H1 (cell line): ENCODE data around the gene MSANTD7. TPM values are rescaled to one million over a fixed set of nuclear protein-coding genes. Genes with fewer than 3 reads are reported as not detected.

Source experiments
- CTCF ChIA-PET: fragments of 300-600 bp; sonication (Branson Sonifier 250); formaldehyde crosslinking; loops from one replicate; lab custom pipeline; 2021; ENCODE audit not compliant: partially characterized antibody; lab: Charles Lee
- POLR2A ChIA-PET: fragments of 300-600 bp; sonication (Branson Sonifier 250); formaldehyde crosslinking; loops from one replicate; lab custom pipeline; 2021; ENCODE audit warnings: inconsistent platforms; ENCODE audit not compliant: partially characterized antibody; lab: Charles Lee
- DNase-seq, 2 experiments: peaks; one replicate each; pipeline versions ENCODE4 v3.0.0 to v3.0.0-alpha.2; 2010 to 2022; ENCODE audit warnings: low spot score in 2 of 2, low read depth in 1 of 2, mixed read lengths in 1 of 2
- FAIRE-seq: peaks from 2 replicates; lab custom pipeline; 2011; peaks lifted over from hg19 to GRCh38; lab: Jason Lieb, UNC
- H2AFZ ChIP-seq: 2 replicates; pipeline ENCODE4 v1.8.1; 2012; ENCODE audit warnings: low read length, inconsistent platforms
- H2AK5ac ChIP-seq: 2 replicates; pipeline ENCODE4 v1.6.1; 2013; ENCODE audit warnings: low read depth, low read length
- H2BK120ac ChIP-seq: replicated peaks from 2 replicates; pipeline ENCODE3; 2013; ENCODE audit warnings: low read depth, low read length, inconsistent platforms
- H2BK12ac ChIP-seq: 2 replicates; pipeline ENCODE4 v1.6.1; 2013; ENCODE audit warnings: low read depth, low read length
- H2BK15ac ChIP-seq: 2 replicates; pipeline ENCODE4 v1.6.1; 2013; ENCODE audit warnings: low read length
- H2BK20ac ChIP-seq: 2 replicates; pipeline ENCODE4 v1.6.1; 2013; ENCODE audit warnings: low read length
- H2BK5ac ChIP-seq: 2 replicates; pipeline ENCODE4 v1.6.1; 2013; ENCODE audit warnings: low read depth, low read length
- H3K14ac ChIP-seq: 2 replicates; pipeline ENCODE4 v1.6.1; 2013; ENCODE audit warnings: inconsistent platforms; ENCODE audit not compliant: insufficient read length
- H3K18ac ChIP-seq: 2 replicates; pipeline ENCODE4 v1.6.1; 2013; ENCODE audit warnings: low read length; ENCODE audit errors: extremely low read depth
- H3K23ac ChIP-seq: 2 replicates; pipeline ENCODE4 v1.6.1; 2013; ENCODE audit warnings: inconsistent platforms; ENCODE audit not compliant: insufficient read length
- H3K23me2 ChIP-seq: 2 replicates; pipeline ENCODE4 v1.6.1; 2013; ENCODE audit warnings: low read depth, low read length
- H3K27ac ChIP-seq: 2 replicates; pipeline ENCODE4 v1.6.1; 2011; ENCODE audit warnings: low read depth, low read length, inconsistent platforms
- H3K27me3 ChIP-seq, 4 experiments: replicated peaks in 1 of 4; 1 replicate in 1 of 4; 2 replicates in 3 of 4; pipeline versions ENCODE4 v1.6.1 to v1.8.1; 2011 to 2013; ENCODE audit warnings: low read length in 3 of 4, mild to moderate bottlenecking in 3 of 4, inconsistent platforms in 2 of 4, mixed read lengths in 2 of 4, moderate library complexity in 1 of 4; ENCODE audit not compliant: control insufficient read depth in 3 of 4, insufficient read depth in 3 of 4; ENCODE audit errors: extremely low read depth in 1 of 4
- H3K36me3 ChIP-seq, 4 experiments: 2 replicates each; pipeline versions ENCODE4 v1.6.1 to v1.8.1; 2011 to 2013; ENCODE audit warnings: mild to moderate bottlenecking in 4 of 4, low read length in 3 of 4, moderate library complexity in 2 of 4, control low read depth in 1 of 4, inconsistent platforms in 1 of 4; ENCODE audit not compliant: insufficient read depth in 4 of 4, control insufficient read depth in 2 of 4
- H3K4ac ChIP-seq: replicated peaks from 2 replicates; pipeline ENCODE3; 2013; ENCODE audit warnings: low read length, low read depth, mixed read lengths, inconsistent platforms; ENCODE audit not compliant: insufficient read length
- H3K4me1 ChIP-seq, 4 experiments: replicated peaks in 1 of 4; 1 replicate in 1 of 4; 2 replicates in 3 of 4; pipeline versions ENCODE4 v1.6.1 to v1.8.1; 2011 to 2013; ENCODE audit warnings: low read length in 3 of 4, inconsistent platforms in 2 of 4, mixed read lengths in 1 of 4; ENCODE audit not compliant: insufficient read depth in 4 of 4, control insufficient read depth in 3 of 4
- H3K4me2 ChIP-seq, 2 experiments: 2 replicates each; pipeline versions ENCODE4 v1.6.1 to v1.8.1; 2011 to 2013; ENCODE audit warnings: low read depth in 2 of 2, low read length in 2 of 2, control low read depth in 1 of 2, inconsistent platforms in 1 of 2, mild to moderate bottlenecking in 1 of 2; ENCODE audit not compliant: insufficient read depth in 1 of 2
- H3K4me3 ChIP-seq, 4 experiments: fragments of 200-600, 300-600 bp in 1 of 4; sonication (generic), shearing (Covaris generic), sonication (Bioruptor Twin) in 1 of 4; 2 replicates each; pipeline versions ENCODE4 v1.5.1 to v1.8.1; 2011 to 2016; ENCODE audit warnings: low read length in 4 of 4, low read depth in 3 of 4, control low read depth in 2 of 4, inconsistent platforms in 2 of 4, mild to moderate bottlenecking in 2 of 4, mixed read lengths in 1 of 4, moderate library complexity in 1 of 4; ENCODE audit not compliant: insufficient read depth in 2 of 4; ENCODE audit errors: extremely low read depth in 1 of 4
- H3K56ac ChIP-seq: replicated peaks from 2 replicates; pipeline ENCODE3; 2013; ENCODE audit warnings: low read depth, mild to moderate bottlenecking, mixed read lengths, low read length, inconsistent platforms; ENCODE audit not compliant: insufficient read length
- H3K79me1 ChIP-seq: 2 replicates; pipeline ENCODE4 v1.6.1; 2013; ENCODE audit warnings: low read depth, low read length, control low read depth
- H3K79me2 ChIP-seq, 2 experiments: 2 replicates each; pipeline versions ENCODE4 v1.6.1 to v1.8.1; 2012 to 2013; ENCODE audit warnings: low read length in 2 of 2, mild to moderate bottlenecking in 2 of 2, inconsistent platforms in 1 of 2; ENCODE audit not compliant: insufficient read depth in 2 of 2, control insufficient read depth in 1 of 2
- H3K9ac ChIP-seq, 4 experiments: replicated peaks in 1 of 4; 1 replicate in 1 of 4; 2 replicates in 3 of 4; pipeline versions ENCODE4 v1.6.1 to v1.8.1; 2011 to 2013; ENCODE audit warnings: low read depth in 3 of 4, low read length in 3 of 4, control low read depth in 2 of 4, mild to moderate bottlenecking in 2 of 4, moderate library complexity in 2 of 4, inconsistent platforms in 1 of 4; ENCODE audit errors: extremely low read depth in 1 of 4
- H3K9me3 ChIP-seq, 2 experiments: 2 replicates each; pipeline versions ENCODE4 v1.6.1 to v1.8.1; 2012 to 2013; ENCODE audit warnings: mild to moderate bottlenecking in 2 of 2, moderate library complexity in 2 of 2, control low read depth in 1 of 2, inconsistent platforms in 1 of 2, low read depth in 1 of 2, low read length in 1 of 2, mixed read lengths in 1 of 2; ENCODE audit not compliant: insufficient read depth in 2 of 2
- H4K20me1 ChIP-seq, 2 experiments: replicated peaks in 1 of 2; 2 replicates each; pipeline versions ENCODE3 to v1.8.1; 2011 to 2013; ENCODE audit warnings: inconsistent platforms in 2 of 2, low read length in 2 of 2, mild to moderate bottlenecking in 1 of 2; ENCODE audit not compliant: insufficient read depth in 2 of 2, control insufficient read depth in 1 of 2
- H4K5ac ChIP-seq: 2 replicates; pipeline ENCODE4 v1.6.1; 2013; ENCODE audit warnings: low read length, low read depth, mixed read lengths, inconsistent platforms; ENCODE audit not compliant: insufficient read length
- H4K8ac ChIP-seq: 2 replicates; pipeline ENCODE4 v1.8.0; 2013; ENCODE audit warnings: mild to moderate bottlenecking, moderate library complexity, low read length, inconsistent platforms; ENCODE audit not compliant: insufficient read depth; ENCODE audit errors: extremely low read depth
- H4K91ac ChIP-seq: replicated peaks from 2 replicates; pipeline ENCODE3; 2013; ENCODE audit warnings: low read length, mixed read lengths, inconsistent platforms; ENCODE audit not compliant: insufficient read length
- BCL11A ChIP-seq, 2 experiments: IDR thresholded peaks; one replicate each; pipeline ENCODE4 v1.6.1; 2011; ENCODE audit warnings: low read depth in 2 of 2, low read length in 2 of 2, mild to moderate bottlenecking in 2 of 2
- CBX8 ChIP-seq: fragments of 300-800, 300-1000 bp; sonication (generic); IDR thresholded peaks from 2 replicates; pipeline ENCODE4 v1.7.1; 2016; ENCODE audit warnings: low read depth, low read length, borderline replicate concordance
- CEBPB ChIP-seq: IDR thresholded peaks from 2 replicates; pipeline ENCODE4 v1.6.1; 2012; ENCODE audit warnings: low read depth, low read length
- JUND ChIP-seq: IDR thresholded peaks from 2 replicates; pipeline ENCODE4 v1.6.1; 2011; ENCODE audit warnings: mild to moderate bottlenecking, improper control_type of control experiment, low read length
- KDM5A ChIP-seq: fragments of 200-600 bp; IDR thresholded peaks from 2 replicates; pipeline ENCODE4 v1.7.1; 2012; ENCODE audit warnings: mild to moderate bottlenecking, low read length, inconsistent platforms, mixed read lengths
- MAX ChIP-seq: IDR thresholded peaks from 2 replicates; pipeline ENCODE4 v1.6.1; 2012; ENCODE audit warnings: inconsistent platforms
- PHF8 ChIP-seq: fragments of 200-600 bp; sonication (generic); conservative IDR thresholded peaks from 2 replicates; pipeline ENCODE4 v1.7.1; 2012; ENCODE audit warnings: low read depth, mild to moderate bottlenecking, inconsistent platforms, low read length, moderate library complexity
- POLR2A ChIP-seq, 2 experiments: IDR thresholded peaks; 1 replicate in 1 of 2; 2 replicates in 1 of 2; pipeline ENCODE4 v1.6.1; 2011; ENCODE audit warnings: low read depth in 2 of 2, low read length in 2 of 2, mild to moderate bottlenecking in 2 of 2; ENCODE audit errors: control extremely low read depth in 1 of 2
- RFX5 ChIP-seq: IDR thresholded peaks from 2 replicates; pipeline ENCODE4 v1.6.1; 2011; ENCODE audit warnings: low read depth, low read length, improper control_type of control experiment, borderline replicate concordance
- RNF2 ChIP-seq: fragments of 200-900, 300-1000 bp; sonication (generic); IDR thresholded peaks from 2 replicates; pipeline ENCODE4 v1.7.1; 2016; ENCODE audit warnings: borderline replicate concordance, low read depth, mild to moderate bottlenecking, antibody characterized with exemption, low read length; ENCODE audit not compliant: poor library complexity, severe bottlenecking; ENCODE audit errors: missing control alignments
- RXRA ChIP-seq: IDR thresholded peaks from 2 replicates; pipeline ENCODE4 v1.6.1; 2011; ENCODE audit warnings: low read depth, mild to moderate bottlenecking, low read length, moderate library complexity; ENCODE audit not compliant: insufficient read depth
- SIRT6 ChIP-seq: IDR thresholded peaks from one replicate; pipeline ENCODE4 v1.7.1; 2012; ENCODE audit warnings: low read length, inconsistent platforms
- SP1 ChIP-seq: IDR thresholded peaks from 2 replicates; pipeline ENCODE4 v1.6.1; 2011; ENCODE audit warnings: low read depth, low read length
- SP4 ChIP-seq: IDR thresholded peaks from 2 replicates; pipeline ENCODE4 v1.6.1; 2012; ENCODE audit warnings: low read length, inconsistent platforms
- TBP ChIP-seq: IDR thresholded peaks from 2 replicates; pipeline ENCODE4 v1.6.1; 2011; ENCODE audit warnings: low read depth, low read length, improper control_type of control experiment
- TCF12 ChIP-seq: IDR thresholded peaks from 2 replicates; pipeline ENCODE4 v1.6.1; 2011; ENCODE audit warnings: low read depth, mild to moderate bottlenecking, low read length
- WGBS, 2 experiments: shearing (Covaris generic) in 1 of 2; methylation state at CpG; one replicate each; pipeline versions ENCODE4 v1.1.6 to v1.1.7; 2013 to 2015; ENCODE audit warnings: low lambda C conversion rate in 2 of 2, mixed read lengths in 2 of 2, inconsistent platforms in 1 of 2, low coverage in 1 of 2, missing lambda C conversion rate in 1 of 2; ENCODE audit not compliant: insufficient replicate concordance in 2 of 2, insufficient coverage in 1 of 2, insufficient read length in 1 of 2; ENCODE audit errors: extremely low coverage in 1 of 2, missing lambda C conversion rate in 1 of 2; 5-methylcytosine and 5-hydroxymethylcytosine counted together
- polyA plus RNA-seq, 7 experiments: library from polyadenylated mRNA; depleted of rRNA in 3 of 7; stranded (reverse) in 5 of 7; unstranded in 2 of 7; fragments of >200 nt in 5 of 7; fragments of 200-250 nt in 2 of 7; gene quantifications; 1 replicate in 5 of 7; 2 replicates in 1 of 7; 4 replicates in 1 of 7; pipeline versions ENCODE4 v1.2.1 to v1.2.3, GENCODE V29; 2011 to 2013; ENCODE audit warnings: missing spikeins in 2 of 7, mixed read lengths in 2 of 7
- total RNA-seq: library from RNA; stranded (reverse); fragmentation: NEBNext Ultra II Directional; extraction: Animal tissue kit (Norgen Biotek cat#: 25700); gene quantifications from 2 replicates; pipeline ENCODE4 v1.2.1, GENCODE V29; 2021

MSANTD7 gene
- total and polyA plus RNA-seq, 2 of the 8 experiments (the other 6 are each of a cell fraction or from before 2014, with no cell fraction given), result 5.0 to 15.2 TPM

- no peak overlapping the region for H3K27ac ChIP-seq
- H4K20me1 ChIP-seq, result peaks cover 0 to 3% of the 10 kb centered on the region in 2 experiments
- H3K36me3 ChIP-seq, result peaks cover 0 to 34% (median 3%) of the 10 kb centered on the region in 4 experiments; a peak in 6 of 8 replicates
- no peak overlapping the region for H2BK5ac ChIP-seq
- H3K4me3 ChIP-seq, result no peak overlapping the region
- no peak overlapping the region for H4K5ac ChIP-seq
- no peak overlapping the region for H3K56ac ChIP-seq
- no peak overlapping the region for H2BK12ac ChIP-seq
- H3K23ac ChIP-seq, result no peak overlapping the region
- H2BK120ac ChIP-seq, result no peak overlapping the region
- H3K9me3 ChIP-seq, result no peaks in the 10 kb centered on the region
- no peak overlapping the region for H3K14ac ChIP-seq
- H3K4me1 ChIP-seq, result no peaks in the 10 kb centered on the region
- H2AK5ac ChIP-seq, result no peak overlapping the region
- ChIA-PET CTCF (no interaction called here), POLR2A (no interaction called here)
- H2BK20ac ChIP-seq, result no peak overlapping the region
- DNase-seq (no peak), FAIRE-seq (no peak)
- 94% methylated on average over 1 of the region's 1 CpG; no CpG with 5 or more reads in 1 of the 2 experiments for WGBS, 2 experiments
- no peak overlapping the region for H3K9ac ChIP-seq
- no peak overlapping the region for H4K8ac ChIP-seq
- no peaks in the 10 kb centered on the region for H3K23me2 ChIP-seq
- no peak overlapping the region for H2AFZ ChIP-seq
- no peaks in the 10 kb centered on the region for H3K79me2 ChIP-seq
- H2BK15ac ChIP-seq, result no peak overlapping the region
- no peak overlapping the region for H3K4me2 ChIP-seq
- H3K4ac ChIP-seq, result no peak overlapping the region
- no peak overlapping the region for H3K18ac ChIP-seq
- H3K27me3 ChIP-seq, result no peaks in the 10 kb centered on the region
- no peaks in the 10 kb centered on the region for H3K79me1 ChIP-seq
- H4K91ac ChIP-seq, result no peak overlapping the region
- TF ChIP-seq JUND (no peak), RNF2 (no peak), RFX5 (no peak), CEBPB (no peak), TCF12 (no peak), MAX (no peak), RXRA (no peak), POLR2A (IDR thresholded peaks at IDR 0.05; ENCODE audit: control extremely low read depth in 1 of 2, low read depth in 2 of 2, low read length in 2 of 2) (no peak), SIRT6 (no peak), BCL11A (IDR thresholded peaks at IDR 0.05; ENCODE audit: low read depth in 2 of 2, low read length in 2 of 2) (no peak), TBP (no peak), SP1 (no peak), SP4 (no peak), PHF8 (no peak), CBX8 (no peak), KDM5A (no peak)
Measured at GRCh38 chr10:14855453-14855852, 17.3 kb downstream of the MSANTD7 start.
